HFF-Myc (cell line): ENCODE results near the gene PPA2.

Experiments
- DNase-seq: peaks from one replicate; pipeline ENCODE4 v3.0.0-alpha.2; 2011; ENCODE audit warnings: low read depth; ENCODE audit errors: extremely low read depth
- H3K4me3 ChIP-seq: replicated peaks from 2 replicates; pipeline ENCODE4 v1.5.1; 2011; ENCODE audit warnings: low read depth, mild to moderate bottlenecking, control low read depth, low read length
- CTCF ChIP-seq: IDR thresholded peaks from 2 replicates; pipeline ENCODE4 v1.5.1; 2012; ENCODE audit warnings: mild to moderate bottlenecking, low read depth, low read length, control low read depth; ENCODE audit errors: missing control alignments

Gene PPA2

GRCh38 chr4:105386012-105386411 is 87.8 kb downstream of the PPA2 start:
- DNase-seq = no peak
- no peak for TF ChIP-seq CTCF
- H3K4me3 ChIP-seq = no peak overlapping the region

- TF ChIP-seq CTCF = no peak
- H3K4me3 ChIP-seq = no peak overlapping the region
- no peak for DNase-seq
Observed at GRCh38 chr4:105374071-105374470, 99.8 kb downstream of the PPA2 start.

DNA sequence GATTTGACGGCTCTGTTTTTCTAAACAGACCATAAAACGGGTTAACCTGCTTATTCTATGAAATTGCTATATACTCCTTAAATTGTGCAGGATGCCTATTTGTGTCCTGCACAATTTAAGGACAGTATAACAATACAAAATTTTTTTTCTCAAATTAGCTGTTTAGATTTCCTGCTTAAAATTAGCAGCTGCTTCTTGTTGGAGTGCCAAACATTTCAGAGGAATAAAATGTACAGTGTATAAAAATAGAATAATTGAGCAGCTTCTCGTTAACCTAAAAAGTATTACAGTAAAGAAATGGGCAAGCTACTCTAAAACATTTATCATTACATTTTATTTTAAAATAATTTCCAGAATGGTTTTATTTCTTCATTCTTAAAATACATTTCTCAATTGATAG is 100.5 kb downstream of the PPA2 start:
- no peak for DNase-seq
- no peak for TF ChIP-seq CTCF
- H3K4me3 ChIP-seq = no peak overlapping the region

GRCh38 chr4:105369988-105370387 is 103.9 kb downstream of the PPA2 start:
- no peak for TF ChIP-seq CTCF
- DNase-seq = no peak
- no peak overlapping the region for H3K4me3 ChIP-seq

- no peak overlapping the region for H3K4me3 ChIP-seq
- no peak for TF ChIP-seq CTCF
- no peak for DNase-seq
Observed at GRCh38 chr4:105361053-105361452, 112.8 kb downstream of the PPA2 start.

GRCh38 chr4:105357258-105357980 is 116.4 kb downstream of the PPA2 start:
- no peak overlapping the region for H3K4me3 ChIP-seq
- DNase-seq = no peak
- TF ChIP-seq CTCF = no peak

DNA sequence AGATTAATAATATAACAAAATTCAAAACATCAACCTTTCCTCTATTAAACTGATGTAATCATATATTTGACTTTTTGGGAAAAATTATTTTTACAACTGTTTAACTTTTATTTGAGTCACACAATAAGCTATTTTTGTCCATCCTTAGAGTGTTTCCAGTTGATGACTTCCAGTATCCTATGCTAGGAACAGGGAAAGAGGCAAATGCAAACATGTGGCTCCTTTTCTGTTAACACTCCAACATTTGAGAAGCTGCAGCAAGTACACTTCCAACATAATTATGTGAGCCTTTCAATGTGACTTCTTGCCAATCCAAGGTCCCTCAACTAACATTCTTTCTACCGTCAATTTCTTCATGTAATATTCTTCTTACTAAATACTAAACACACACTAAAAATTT is 117.7 kb downstream of the PPA2 start:
- TF ChIP-seq CTCF = no peak
- no peak overlapping the region for H3K4me3 ChIP-seq
- DNase-seq = no peak
